Right lobe of liver (tissue), 4 donors: ENCODE measurements around the gene ARFIP1.

Source experiments
- CTCF ChIP-seq, 4 donors: fragments of 200-600 bp in 3 of 4; fragments of 450-650 bp in 1 of 4; IDR thresholded peaks; one replicate each; pipeline versions ENCODE4 v1.5.1 to v1.8.0; 2016 to 2022; ENCODE audit warnings: antibody characterized with exemption in 4 of 4, mild to moderate bottlenecking in 2 of 4
- POLR2A ChIP-seq: fragments of 450-650 bp; IDR thresholded peaks from one replicate; pipeline ENCODE4 v1.6.1; 2017; ENCODE audit warnings: antibody characterized with exemption, mild to moderate bottlenecking
- donor health status: DM: no; HTN: no; CAD: no.
- donor health status: DM: no; HTN: no; CAD: no.
- donor health status: DM: no; HTN: yes; CAD: no.

DNA sequence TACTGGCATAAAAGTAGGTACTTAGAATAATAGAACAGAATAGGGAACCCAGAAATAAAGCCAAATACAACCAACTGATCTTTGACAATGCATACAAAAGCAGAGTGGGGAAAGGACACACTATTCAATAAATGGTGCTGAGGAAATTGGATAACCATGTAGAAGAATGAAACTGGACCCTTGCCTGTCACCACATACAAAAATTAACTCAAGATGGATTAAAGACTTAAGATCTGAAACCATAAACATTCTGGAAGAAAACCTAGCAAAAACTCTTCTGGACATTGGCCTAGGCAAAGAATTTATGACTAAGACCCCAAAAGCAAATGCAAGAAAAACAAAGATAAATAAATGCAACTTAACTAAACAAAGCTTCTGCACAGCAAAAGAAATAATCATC, 45.6 kb downstream of the ARFIP1 start:
- no peak for TF ChIP-seq CTCF (IDR thresholded peaks at IDR 0.05)
- TF ChIP-seq POLR2A, result no peak
